Activated CD4-positive, alpha-beta T cell treated with anti-CD3 and anti-CD28 coated beads, Interleukin-2, amount 10 ng/mL, durations not matched to agents 24 days and 14 days (primary cell): ENCODE data around the gene SYNE2. TPM values are rescaled to one million over a fixed set of nuclear protein-coding genes. Genes with fewer than 3 reads are reported as not detected.

Experiments used
- DNase-seq: peaks from one replicate; pipeline ENCODE4 v3.0.0; 2022
- H3K27ac Mint-ChIP-seq: one replicate; pipeline ENCODE4 v1.8.0; 2022; ENCODE audit warnings: mild to moderate bottlenecking, mixed read lengths
- H3K27me3 Mint-ChIP-seq: one replicate; pipeline ENCODE4 v1.8.0; 2022; ENCODE audit warnings: mixed read lengths
- H3K36me3 Mint-ChIP-seq: one replicate; pipeline ENCODE4 v1.8.0; 2022; ENCODE audit warnings: low read depth, mild to moderate bottlenecking, mixed read lengths
- H3K4me1 Mint-ChIP-seq: one replicate; pipeline ENCODE4 v1.8.0; 2021; ENCODE audit warnings: mixed read lengths
- H3K4me3 Mint-ChIP-seq: one replicate; pipeline ENCODE4 v1.8.0; 2022; ENCODE audit warnings: mild to moderate bottlenecking, moderate library complexity, mixed read lengths
- H3K9me3 Mint-ChIP-seq: one replicate; pipeline ENCODE4 v1.8.0; 2021; ENCODE audit warnings: mixed read lengths
- intact Hi-C: fragments of 100-400 bp; cut with micrococcal nuclease; formaldehyde crosslinking; loops from one replicate; pipeline ENCODE4 v1.15.1; 2023
- total RNA-seq: library from RNA; stranded (reverse); gene quantifications from 2 replicates; pipeline ENCODE4 v1.2.3, GENCODE V29; 2022

The SYNE2 gene
- total RNA-seq, 1 donor from 2014 or later: 22.4 TPM

DNA sequence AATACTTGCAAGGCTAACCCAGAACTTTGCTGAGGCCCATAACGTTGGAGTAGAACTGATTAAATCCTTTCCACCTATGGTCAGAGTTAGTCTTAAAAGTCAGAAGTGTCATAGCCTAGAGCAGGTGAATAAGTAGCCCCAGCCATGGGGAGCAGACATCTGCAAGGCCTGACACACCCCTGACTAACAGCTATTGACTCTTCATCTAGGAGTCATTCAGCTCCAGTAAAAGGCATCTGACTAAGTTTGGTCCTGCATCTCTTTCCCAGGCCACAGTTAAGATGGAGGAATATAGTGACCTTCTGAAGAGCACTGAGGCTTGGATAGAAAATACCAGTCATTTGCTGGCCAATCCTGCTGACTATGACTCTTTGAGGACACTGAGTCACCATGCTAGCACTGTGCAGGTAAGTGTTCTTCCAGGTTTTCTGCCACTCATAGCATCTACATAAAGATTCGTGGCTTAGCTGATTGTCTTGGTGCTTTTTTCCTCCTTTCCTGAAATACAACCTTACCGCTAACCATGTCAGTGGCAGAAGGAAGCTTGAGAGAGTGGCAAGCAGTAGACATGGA is 228.5 kb downstream of the SYNE2 start:
- H3K4me3 Mint-ChIP-seq: no peak overlapping the region
- intact Hi-C loops: no loop called here
- no peaks in the 10 kb centered on the region for H3K9me3 Mint-ChIP-seq
- no peaks in the 10 kb centered on the region for H3K27me3 Mint-ChIP-seq
- H3K36me3 Mint-ChIP-seq: peaks cover 43% of the 10 kb centered on the region
- DNase-seq: no peak
- no peak overlapping the region for H3K27ac Mint-ChIP-seq
- no peaks in the 10 kb centered on the region for H3K4me1 Mint-ChIP-seq

- DNase-seq: no peak
- peaks cover 42% of the 10 kb centered on the region for H3K36me3 Mint-ChIP-seq
- no peaks in the 10 kb centered on the region for H3K9me3 Mint-ChIP-seq
- H3K4me1 Mint-ChIP-seq: no peaks in the 10 kb centered on the region
- H3K4me3 Mint-ChIP-seq: no peak overlapping the region
- intact Hi-C loops: no loop called here
- H3K27ac Mint-ChIP-seq: no peak overlapping the region
- no peaks in the 10 kb centered on the region for H3K27me3 Mint-ChIP-seq
Measured at GRCh38 chr14:64082837-64083236, 230.0 kb downstream of the SYNE2 start.

- no peak overlapping the region for H3K27ac Mint-ChIP-seq
Measured at GRCh38 chr14:64088647-64088964, 235.8 kb downstream of the SYNE2 start.

GRCh38 chr14:64089920-64090319 is 237.1 kb downstream of the SYNE2 start:
- intact Hi-C loops: no loop called here
- DNase-seq: no peak
- Mint-ChIP-seq H3K27me3 (no peaks in the 10 kb centered on the region), H3K36me3 (peaks cover 23% of the 10 kb centered on the region), H3K4me3 (no peak overlapping the region), H3K4me1 (no peaks in the 10 kb centered on the region), H3K9me3 (no peaks in the 10 kb centered on the region), H3K27ac (no peak overlapping the region)

More at GRCh38 chr14:64088647-64088964, 235.8 kb downstream of the SYNE2 start:
- no peaks in the 10 kb centered on the region for H3K9me3 Mint-ChIP-seq
- intact Hi-C loops: no loop called here
- H3K4me3 Mint-ChIP-seq: no peak overlapping the region
- no peaks in the 10 kb centered on the region for H3K4me1 Mint-ChIP-seq
- no peaks in the 10 kb centered on the region for H3K27me3 Mint-ChIP-seq
- peaks cover 24% of the 10 kb centered on the region for H3K36me3 Mint-ChIP-seq
- DNase-seq: no peak

GRCh38 chr14:64091217-64091616 is 238.4 kb downstream of the SYNE2 start:
- intact Hi-C loops: no loop called here
- H3K9me3 Mint-ChIP-seq: no peaks in the 10 kb centered on the region
- H3K27ac Mint-ChIP-seq: no peak overlapping the region
- H3K4me1 Mint-ChIP-seq: no peaks in the 10 kb centered on the region
- DNase-seq: no peak
- no peak overlapping the region for H3K4me3 Mint-ChIP-seq
- H3K36me3 Mint-ChIP-seq: peaks cover 19% of the 10 kb centered on the region
- H3K27me3 Mint-ChIP-seq: no peaks in the 10 kb centered on the region

- no peak overlapping the region for H3K4me3 Mint-ChIP-seq
Measured at GRCh38 chr14:64092338-64092737, 239.5 kb downstream of the SYNE2 start.

GRCh38 chr14:64092940-64093339 is 240.1 kb downstream of the SYNE2 start:
- no peaks in the 10 kb centered on the region for H3K27me3 Mint-ChIP-seq
- intact Hi-C loops: no loop called here
- H3K4me3 Mint-ChIP-seq: no peak overlapping the region
- no peaks in the 10 kb centered on the region for H3K9me3 Mint-ChIP-seq
- no peak for DNase-seq
- H3K36me3 Mint-ChIP-seq: peaks cover 22% of the 10 kb centered on the region
- H3K4me1 Mint-ChIP-seq: no peaks in the 10 kb centered on the region
- no peak overlapping the region for H3K27ac Mint-ChIP-seq

More at GRCh38 chr14:64092338-64092737, 239.5 kb downstream of the SYNE2 start:
- Mint-ChIP-seq H3K27me3 (no peaks in the 10 kb centered on the region), H3K27ac (no peak overlapping the region), H3K4me1 (no peaks in the 10 kb centered on the region), H3K9me3 (no peaks in the 10 kb centered on the region), H3K36me3 (peaks cover 20% of the 10 kb centered on the region)
- DNase-seq: no peak
- intact Hi-C loops: no loop called here

- Mint-ChIP-seq H3K4me1 (no peaks in the 10 kb centered on the region), H3K27ac (no peak overlapping the region), H3K9me3 (no peaks in the 10 kb centered on the region), H3K27me3 (no peaks in the 10 kb centered on the region), H3K36me3 (peaks cover 28% of the 10 kb centered on the region), H3K4me3 (no peak overlapping the region)
- DNase-seq: no peak
- intact Hi-C loops: no loop called here
Measured at GRCh38 chr14:64095620-64096019, 242.8 kb downstream of the SYNE2 start.

- Mint-ChIP-seq H3K4me3 (no peak overlapping the region), H3K4me1 (no peaks in the 10 kb centered on the region)
Measured at GRCh38 chr14:64098120-64098519, 245.3 kb downstream of the SYNE2 start.

DNA sequence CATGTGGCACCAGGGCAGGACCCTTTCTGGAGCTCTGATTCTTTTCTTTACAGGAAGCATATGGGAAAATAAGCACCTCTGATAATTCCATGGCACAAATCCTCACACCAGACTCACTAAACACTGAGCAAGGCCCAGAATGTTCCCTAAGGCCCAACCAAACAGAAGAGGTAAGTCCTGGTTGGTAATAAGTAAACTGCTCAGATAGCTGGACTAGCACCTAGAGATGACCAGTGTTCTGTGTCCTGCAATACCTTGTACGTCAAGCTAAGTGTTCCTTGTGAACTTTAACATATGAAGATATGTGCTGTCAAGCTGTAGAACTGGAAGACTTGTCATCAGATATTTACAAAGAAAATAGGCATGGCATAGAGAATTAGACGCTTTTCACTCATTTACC is 254.6 kb downstream of the SYNE2 start:
- peaks cover 36% of the 10 kb centered on the region for H3K36me3 Mint-ChIP-seq
- no peak for DNase-seq
- no peaks in the 10 kb centered on the region for H3K27me3 Mint-ChIP-seq
- H3K4me3 Mint-ChIP-seq: no peak overlapping the region
- H3K9me3 Mint-ChIP-seq: no peaks in the 10 kb centered on the region
- intact Hi-C loops: no loop called here
- H3K27ac Mint-ChIP-seq: no peak overlapping the region
- no peaks in the 10 kb centered on the region for H3K4me1 Mint-ChIP-seq

More at GRCh38 chr14:64098120-64098519, 245.3 kb downstream of the SYNE2 start:
- no peaks in the 10 kb centered on the region for H3K9me3 Mint-ChIP-seq
- no peaks in the 10 kb centered on the region for H3K27me3 Mint-ChIP-seq
- H3K36me3 Mint-ChIP-seq: peaks cover 38% of the 10 kb centered on the region
- H3K27ac Mint-ChIP-seq: no peak overlapping the region
- no peak for DNase-seq
- intact Hi-C loops: no loop called here

DNA sequence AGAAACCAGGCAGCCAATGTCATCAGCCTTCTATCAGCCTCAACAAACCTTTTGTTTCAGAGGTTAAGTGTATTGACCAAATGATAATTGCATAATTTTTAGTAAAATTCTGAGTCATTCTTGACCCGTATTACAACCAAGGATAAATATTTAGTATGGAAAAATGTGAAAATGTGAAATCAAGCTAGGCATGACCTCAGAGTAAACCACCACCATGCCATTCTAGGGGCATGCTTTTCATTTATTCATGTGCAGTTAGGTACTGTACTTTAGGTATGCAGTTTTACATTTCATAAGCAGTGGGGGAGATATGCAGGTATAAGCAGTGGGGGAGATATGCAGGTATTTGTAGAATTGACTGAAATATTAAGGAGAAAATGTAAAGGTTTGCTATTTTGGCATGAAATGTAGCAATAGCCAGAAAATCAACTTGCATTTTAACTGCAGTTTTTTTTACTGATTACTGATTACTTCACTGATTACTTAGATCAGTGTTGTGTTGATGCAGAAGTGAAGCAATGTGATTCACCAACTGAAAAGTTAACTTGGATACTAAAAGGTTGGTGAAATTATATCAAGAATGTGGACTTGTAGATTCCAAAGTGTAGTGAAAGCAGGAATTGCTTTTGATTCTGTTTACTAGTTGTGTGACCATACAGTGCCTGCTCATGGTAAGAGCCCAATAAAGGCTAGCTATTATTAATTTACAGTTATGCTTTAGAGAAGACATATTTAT is 257.2 kb downstream of the SYNE2 start:
- peaks cover 29% of the 10 kb centered on the region for H3K36me3 Mint-ChIP-seq
- no peaks in the 10 kb centered on the region for H3K9me3 Mint-ChIP-seq
- H3K27ac Mint-ChIP-seq: no peak overlapping the region
- no peaks in the 10 kb centered on the region for H3K27me3 Mint-ChIP-seq
- H3K4me3 Mint-ChIP-seq: no peak overlapping the region
- intact Hi-C loops: no loop called here
- H3K4me1 Mint-ChIP-seq: peaks cover 2% of the 10 kb centered on the region
- DNase-seq: no peak

DNA sequence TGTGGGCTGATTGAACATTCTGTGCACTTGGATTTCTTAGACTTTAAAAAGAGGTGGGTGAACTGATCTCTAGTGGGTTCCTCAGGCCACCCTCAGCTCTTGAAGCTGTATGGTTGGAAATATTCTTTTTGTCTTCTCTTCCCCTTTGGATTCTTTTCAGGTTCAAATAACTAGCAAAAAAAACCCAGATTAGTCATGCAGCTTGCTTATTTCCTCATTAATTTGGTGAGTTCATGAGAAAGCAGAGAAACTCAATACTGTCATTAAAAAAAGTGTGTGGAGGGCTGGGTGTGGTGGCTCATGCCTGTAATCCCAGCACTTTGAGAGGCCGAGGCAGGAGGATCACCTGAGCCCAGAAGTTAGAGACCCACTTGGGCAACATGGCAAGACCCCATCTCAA is 258.0 kb downstream of the SYNE2 start:
- Mint-ChIP-seq H3K27me3 (no peaks in the 10 kb centered on the region), H3K4me1 (peaks cover 2% of the 10 kb centered on the region), H3K27ac (no peak overlapping the region), H3K4me3 (no peak overlapping the region), H3K36me3 (peaks cover 33% of the 10 kb centered on the region), H3K9me3 (no peaks in the 10 kb centered on the region)
- intact Hi-C loops: no loop called here
- no peak for DNase-seq

DNA sequence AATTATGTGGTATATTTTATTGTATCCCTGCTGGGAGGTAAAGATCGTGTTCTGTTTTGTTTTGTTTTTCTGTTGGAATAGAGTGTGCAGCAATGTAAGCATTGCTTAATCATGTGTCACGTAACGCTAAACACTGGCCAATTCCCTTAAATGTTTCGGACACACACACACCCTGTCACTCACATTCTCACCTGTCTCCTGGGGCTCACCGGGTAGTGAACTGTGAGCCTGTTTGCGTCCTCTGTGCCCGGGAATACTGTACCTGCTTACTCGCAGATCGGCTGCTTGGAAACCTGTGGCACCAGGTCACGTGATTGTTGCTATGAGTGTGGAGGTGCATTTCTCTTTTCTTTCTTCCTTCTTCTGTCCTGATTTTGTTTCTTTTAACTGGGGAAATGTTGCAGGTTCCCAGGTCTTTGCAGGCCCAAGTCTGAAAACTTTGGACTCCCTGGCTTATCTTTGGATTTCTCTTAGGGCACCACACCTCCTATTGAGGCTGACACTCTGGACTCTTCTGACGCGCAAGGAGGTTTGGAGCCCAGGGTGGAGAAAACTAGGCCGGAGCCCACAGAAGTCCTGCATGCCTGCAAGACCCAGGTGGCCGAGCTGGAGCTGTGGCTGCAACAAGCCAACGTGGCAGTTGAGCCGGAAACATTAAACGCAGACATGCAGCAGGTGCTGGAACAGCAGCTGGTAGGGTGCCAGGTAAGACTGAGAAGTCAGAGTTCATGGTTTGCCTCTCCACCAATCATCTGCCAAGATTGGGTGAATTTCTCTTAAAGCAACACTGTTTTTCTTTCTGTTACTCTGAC is 260.3 kb downstream of the SYNE2 start:
- intact Hi-C loops: no loop called here
- H3K4me1 Mint-ChIP-seq: peaks cover 2% of the 10 kb centered on the region
- no peak for DNase-seq
- H3K27ac Mint-ChIP-seq: no peak overlapping the region
- H3K9me3 Mint-ChIP-seq: no peaks in the 10 kb centered on the region
- H3K27me3 Mint-ChIP-seq: no peaks in the 10 kb centered on the region
- H3K4me3 Mint-ChIP-seq: no peak overlapping the region
- peaks cover 33% of the 10 kb centered on the region for H3K36me3 Mint-ChIP-seq

DNA sequence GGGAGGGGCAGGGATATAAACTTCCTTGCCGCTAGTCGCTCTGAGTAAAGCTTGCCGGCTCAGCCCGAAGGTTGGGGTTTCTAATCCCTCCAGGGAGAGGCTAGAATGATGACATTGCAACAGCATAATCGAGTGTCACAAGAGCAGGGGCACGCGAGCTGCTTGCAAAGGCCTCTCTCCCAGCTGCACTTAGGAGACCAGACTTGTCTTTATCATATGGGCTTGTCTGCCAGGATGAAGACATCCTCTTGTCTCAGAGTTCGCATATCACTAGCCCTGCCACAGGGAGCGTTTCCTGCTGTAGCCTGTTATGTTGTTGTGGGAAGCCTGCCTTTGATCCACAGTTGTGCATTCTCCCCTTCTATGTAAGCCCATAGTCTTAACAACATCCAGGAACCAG is 261.4 kb downstream of the SYNE2 start:
- H3K27ac Mint-ChIP-seq: no peak overlapping the region
- no peaks in the 10 kb centered on the region for H3K9me3 Mint-ChIP-seq
- peaks cover 36% of the 10 kb centered on the region for H3K36me3 Mint-ChIP-seq
- H3K4me1 Mint-ChIP-seq: peaks cover 2% of the 10 kb centered on the region
- no peaks in the 10 kb centered on the region for H3K27me3 Mint-ChIP-seq
- intact Hi-C loops: no loop called here
- no peak overlapping the region for H3K4me3 Mint-ChIP-seq
- DNase-seq: no peak
